PC-9 (cell line): ENCODE data around the gene HOMER2. TPM values are rescaled to one million over a fixed set of nuclear protein-coding genes. Genes with fewer than 3 reads are reported as not detected.

Source experiments
- BruUV-seq: library from RNA; stranded (reverse); fragments of 400-500 nt; replicated peaks from 2 replicates; lab custom pipeline; 2021; lab: Mats Ljungman, UMichigan
- CTCF ChIA-PET: fragments of 300-600 bp; sonication (Branson Sonifier 250); formaldehyde crosslinking; loops from one replicate; lab custom pipeline; 2022; ENCODE audit warnings: antibody characterized with exemption; lab: Charles Lee
- POLR2A ChIA-PET: fragments of 300-600 bp; sonication (Branson Sonifier 250); formaldehyde crosslinking; loops from one replicate; lab custom pipeline; 2022; ENCODE audit warnings: antibody characterized with exemption; ENCODE audit not compliant: unreplicated experiment; lab: Charles Lee
- DNase-seq, 2 experiments: peaks; one replicate each; pipeline versions ENCODE4 v3.0.0 to v3.0.0-alpha.2; 2015 to 2022; ENCODE audit warnings: mixed read lengths in 1 of 2
- H2AFZ ChIP-seq: fragments of 200-600 bp; sonication (generic); 2 replicates; pipeline ENCODE4 v1.8.1; 2017; ENCODE audit warnings: antibody characterized with exemption
- H3F3A ChIP-seq: fragments of 200-600 bp; sonication (generic); 2 replicates; pipeline ENCODE4 v1.8.1; 2017; ENCODE audit warnings: antibody characterized with exemption, mild to moderate bottlenecking, low read depth; ENCODE audit not compliant: insufficient read depth
- H3K27ac ChIP-seq: fragments of 200-600 bp; sonication (generic); 2 replicates; pipeline ENCODE4 v1.6.1; 2016; ENCODE audit warnings: mixed run types
- H3K27me3 ChIP-seq: fragments of 200-600 bp; sonication (generic); 2 replicates; pipeline ENCODE4 v1.6.1; 2016; ENCODE audit warnings: low read depth, mixed run types; ENCODE audit not compliant: insufficient read depth
- H3K36me3 ChIP-seq: fragments of 200-600 bp; sonication (generic); 2 replicates; pipeline ENCODE4 v1.6.1; 2016; ENCODE audit warnings: low read depth, mixed run types
- H3K4me1 ChIP-seq: fragments of 200-600 bp; sonication (generic); replicated peaks from 2 replicates; pipeline ENCODE4 v1.6.1; 2016; ENCODE audit warnings: mixed run types; ENCODE audit not compliant: insufficient read depth
- H3K4me2 ChIP-seq: fragments of 200-600 bp; sonication (generic); 2 replicates; pipeline ENCODE4 v1.6.1; 2017; ENCODE audit warnings: mixed run types
- H3K4me3 ChIP-seq: fragments of 200-600 bp; sonication (generic); 2 replicates; pipeline ENCODE4 v1.6.1; 2016; ENCODE audit warnings: mixed run types
- H3K79me2 ChIP-seq: fragments of 200-600 bp; sonication (generic); 2 replicates; pipeline ENCODE4 v1.6.1; 2017; ENCODE audit warnings: low read depth, mixed run types
- H3K9me2 ChIP-seq: fragments of 200-600 bp; sonication (generic); 2 replicates; pipeline ENCODE4 v1.8.1; 2017; ENCODE audit warnings: mild to moderate bottlenecking; ENCODE audit not compliant: insufficient read depth
- H3K9me3 ChIP-seq: fragments of 200-600 bp; sonication (generic); 2 replicates; pipeline ENCODE4 v1.8.1; 2016; ENCODE audit warnings: low read depth; ENCODE audit not compliant: insufficient read depth
- H4K20me1 ChIP-seq: fragments of 200-600 bp; sonication (generic); 2 replicates; pipeline ENCODE4 v1.8.1; 2017; ENCODE audit not compliant: insufficient read depth
- CTCF ChIP-seq: fragments of 200-600 bp; sonication (generic); conservative IDR thresholded peaks from 2 replicates; pipeline ENCODE4 v1.6.1; 2017; ENCODE audit warnings: mixed run types, antibody characterized with exemption, mild to moderate bottlenecking, moderate library complexity
- EZH2 ChIP-seq: fragments of 200-600 bp; sonication (generic); IDR thresholded peaks from 2 replicates; pipeline ENCODE4 v1.8.0; 2017; ENCODE audit warnings: antibody characterized with exemption, low read depth
- intact Hi-C: fragments of 100-400 bp; cut with micrococcal nuclease; formaldehyde crosslinking; loops from one replicate; pipeline ENCODE4 v1.10.0; 2022; ENCODE audit not compliant: unreplicated experiment
- total RNA-seq: library from RNA; stranded (reverse); gene quantifications from 2 replicates; pipeline ENCODE4 v1.2.3, GENCODE V29; 2021

HOMER2 gene
- total RNA-seq, 1 experiment from 2014 or later, result 15.1 TPM

GRCh38 chr15:82873000-82873680 lies 79.4 kb downstream of the HOMER2 start:
- intact Hi-C loops, result no loop called here
- DNase-seq, result no peak
- Histone ChIP-seq H3K4me3 (no peak overlapping the region), H3K79me2 (no peaks in the 10 kb centered on the region), H3F3A (no peaks in the 10 kb centered on the region), H2AFZ (no peak overlapping the region), H3K36me3 (no peaks in the 10 kb centered on the region), H4K20me1 (no peaks in the 10 kb centered on the region), H3K9me3 (no peaks in the 10 kb centered on the region), H3K27ac (no peak overlapping the region), H3K9me2 (no peaks in the 10 kb centered on the region), H3K27me3 (no peaks in the 10 kb centered on the region; the same call in 1 of the 2 replicates), H3K4me1 (no peaks in the 10 kb centered on the region), H3K4me2 (no peak overlapping the region)
- CTCF ChIA-PET, result no interaction called here
- no TSS peak for BruUV-seq
- TF ChIP-seq CTCF, result no peak
- no peak for TF ChIP-seq EZH2
- POLR2A ChIA-PET, result no interaction called here

DNA sequence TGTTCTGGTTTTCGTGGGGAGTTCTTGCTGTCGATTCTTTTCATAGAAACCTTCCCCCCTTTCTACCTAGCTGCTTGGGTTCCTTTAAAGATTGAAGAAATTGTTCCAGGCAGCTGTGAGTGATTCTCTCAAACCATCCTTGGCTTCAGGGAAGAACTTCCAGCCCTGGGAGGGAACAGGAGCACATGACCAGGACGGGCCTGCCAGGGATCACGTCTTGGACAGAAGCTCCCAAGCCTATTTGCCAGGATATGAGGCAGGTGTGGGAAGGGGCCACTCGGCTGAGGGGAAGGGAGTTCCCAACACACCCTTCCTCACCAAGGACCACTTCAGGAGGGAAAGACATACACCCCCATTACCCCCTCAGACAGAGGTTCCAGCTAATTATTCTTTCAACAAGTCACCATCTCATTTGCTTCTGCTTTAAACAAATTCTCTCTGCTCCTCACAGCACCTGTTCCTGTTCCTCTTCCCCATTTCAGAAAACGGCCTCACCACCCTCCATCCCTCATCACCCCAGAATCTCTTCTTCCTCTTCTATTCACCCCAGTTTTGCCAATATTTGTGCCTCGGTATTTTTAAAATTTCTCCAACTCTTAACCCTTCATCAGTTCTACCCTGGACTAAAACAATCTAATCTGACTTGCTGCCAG lies 80.6 kb downstream of the HOMER2 start:
- no peak for TF ChIP-seq CTCF
- no peak for TF ChIP-seq EZH2
- H3K27ac ChIP-seq, result no peak overlapping the region
- H3K4me2 ChIP-seq, result no peak overlapping the region
- no peaks in the 10 kb centered on the region for H4K20me1 ChIP-seq
- no peaks in the 10 kb centered on the region for H3K9me2 ChIP-seq
- no peak for DNase-seq
- H3K4me1 ChIP-seq, result no peaks in the 10 kb centered on the region
- ChIA-PET CTCF (no interaction called here), POLR2A (interaction anchor here (0.5 kb wide), 1 partner anchor 39 kb away, joined by 10 read pairs; no protein-coding TSS in a partner anchor)
- no TSS peak for BruUV-seq
- H3K4me3 ChIP-seq, result no peak overlapping the region
- no peak overlapping the region for H2AFZ ChIP-seq
- H3K36me3 ChIP-seq, result no peaks in the 10 kb centered on the region
- intact Hi-C loops, result no loop called here
- H3K27me3 ChIP-seq, result no peaks in the 10 kb centered on the region; the same call in 1 of the 2 replicates
- no peaks in the 10 kb centered on the region for H3F3A ChIP-seq
- H3K79me2 ChIP-seq, result no peaks in the 10 kb centered on the region
- H3K9me3 ChIP-seq, result no peaks in the 10 kb centered on the region

DNA sequence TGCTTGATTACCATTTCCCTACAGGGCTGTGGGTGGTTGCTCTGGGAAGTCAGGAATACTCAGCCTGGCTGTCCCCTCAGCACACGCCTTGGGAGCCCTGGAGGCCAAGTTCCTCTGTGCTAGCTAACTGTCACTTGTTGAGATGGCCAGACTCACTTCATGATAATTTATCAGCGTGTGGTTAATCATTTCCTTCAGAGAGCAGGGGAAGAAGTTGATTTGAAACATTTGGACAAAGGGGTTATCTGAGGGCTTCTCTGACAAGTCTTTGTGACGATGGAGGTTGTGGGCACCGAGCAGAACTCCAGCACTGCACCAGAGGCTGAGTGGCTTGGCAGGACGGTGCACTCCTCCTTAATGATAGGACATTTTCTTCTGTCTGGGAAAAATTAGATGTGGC lies 81.2 kb downstream of the HOMER2 start:
- Histone ChIP-seq H3K27me3 (no peaks in the 10 kb centered on the region), H3K27ac (no peak overlapping the region), H2AFZ (no peak overlapping the region), H3K9me2 (no peaks in the 10 kb centered on the region), H3K36me3 (no peaks in the 10 kb centered on the region), H3K9me3 (no peaks in the 10 kb centered on the region), H3K4me2 (no peak overlapping the region), H3F3A (no peaks in the 10 kb centered on the region), H3K79me2 (no peaks in the 10 kb centered on the region), H3K4me1 (no peaks in the 10 kb centered on the region), H3K4me3 (no peak overlapping the region), H4K20me1 (no peaks in the 10 kb centered on the region)
- TF ChIP-seq CTCF (no peak), EZH2 (no peak)
- intact Hi-C loops, result no loop called here
- no TSS peak for BruUV-seq
- ChIA-PET CTCF (no interaction called here), POLR2A (no interaction called here)
- no peak for DNase-seq
